Measurements from ENCODE around the gene NCCRP1. TPM values are rescaled to one million over a fixed set of nuclear protein-coding genes. Genes with fewer than 3 reads are reported as not detected.

Gene NCCRP1
- polyA plus RNA-seq, 1 experiment: 0.04 TPM

DNA sequence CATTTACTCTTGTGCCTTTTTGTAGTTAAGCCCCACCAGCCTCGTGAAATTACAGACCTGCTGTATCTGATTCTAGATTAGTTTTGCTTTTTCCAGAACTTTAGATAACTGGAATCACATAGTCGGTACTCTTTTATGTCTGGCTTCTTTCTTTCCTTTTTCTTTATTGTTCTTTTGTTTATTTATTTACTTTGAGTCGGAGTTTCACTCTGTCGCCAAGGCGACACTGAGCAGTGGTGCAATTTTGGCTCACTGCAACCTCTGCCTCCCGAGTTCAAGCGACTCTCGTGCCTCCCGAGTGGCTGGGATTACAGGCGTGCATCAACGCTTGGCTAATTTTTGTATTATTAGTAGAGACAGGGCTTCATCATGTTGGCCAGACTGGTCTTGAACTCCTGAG is 6.0 kb upstream of the NCCRP1 start:
- DNase-seq (ENCODE audit: low read depth): no peak
- ChIA-PET CTCF (interaction anchor here (0.6 kb wide), 1 partner anchor 83 kb away, joined by 3 read pairs; no protein-coding TSS in a partner anchor), POLR2A (no interaction called here)
- TF ChIP-seq, protein P1, sequence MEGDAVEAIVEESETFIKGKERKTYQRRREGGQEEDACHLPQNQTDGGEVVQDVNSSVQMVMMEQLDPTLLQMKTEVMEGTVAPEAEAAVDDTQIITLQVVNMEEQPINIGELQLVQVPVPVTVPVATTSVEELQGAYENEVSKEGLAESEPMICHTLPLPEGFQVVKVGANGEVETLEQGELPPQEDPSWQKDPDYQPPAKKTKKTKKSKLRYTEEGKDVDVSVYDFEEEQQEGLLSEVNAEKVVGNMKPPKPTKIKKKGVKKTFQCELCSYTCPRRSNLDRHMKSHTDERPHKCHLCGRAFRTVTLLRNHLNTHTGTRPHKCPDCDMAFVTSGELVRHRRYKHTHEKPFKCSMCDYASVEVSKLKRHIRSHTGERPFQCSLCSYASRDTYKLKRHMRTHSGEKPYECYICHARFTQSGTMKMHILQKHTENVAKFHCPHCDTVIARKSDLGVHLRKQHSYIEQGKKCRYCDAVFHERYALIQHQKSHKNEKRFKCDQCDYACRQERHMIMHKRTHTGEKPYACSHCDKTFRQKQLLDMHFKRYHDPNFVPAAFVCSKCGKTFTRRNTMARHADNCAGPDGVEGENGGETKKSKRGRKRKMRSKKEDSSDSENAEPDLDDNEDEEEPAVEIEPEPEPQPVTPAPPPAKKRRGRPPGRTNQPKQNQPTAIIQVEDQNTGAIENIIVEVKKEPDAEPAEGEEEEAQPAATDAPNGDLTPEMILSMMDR (IDR thresholded peaks at IDR 0.05; ENCODE audit: insufficient read depth, low read depth, low read length): no peak
- no peak overlapping the region for H3K4me3 ChIP-seq (ENCODE audit: low read depth, low read length)
- H3K36me3 ChIP-seq (ENCODE audit: control insufficient read depth, insufficient read depth, low read length): no peaks in the 10 kb centered on the region
- H3K27me3 ChIP-seq (ENCODE audit: control insufficient read depth, insufficient read depth, low read length): peaks cover 6% of the 10 kb centered on the region

- H3K4me3 ChIP-seq (ENCODE audit: low read depth, low read length): no peak overlapping the region
- no peaks in the 10 kb centered on the region for H3K36me3 ChIP-seq (ENCODE audit: control insufficient read depth, insufficient read depth, low read length)
- H3K27me3 ChIP-seq (ENCODE audit: control insufficient read depth, insufficient read depth, low read length): peaks cover 20% of the 10 kb centered on the region
- TF ChIP-seq, protein P1 (IDR thresholded peaks at IDR 0.05; ENCODE audit: insufficient read depth, low read depth, low read length): no peak
- no peak for DNase-seq (ENCODE audit: low read depth)
- CTCF ChIA-PET: no interaction called here
- POLR2A ChIA-PET: interaction anchor here (0.7 kb wide), 1 partner anchor 106 kb away, joined by 6 read pairs; no protein-coding TSS in a partner anchor
Observed at GRCh38 chr19:39192846-39193245, 3.9 kb upstream of the NCCRP1 start.

- no peaks in the 10 kb centered on the region for H3K36me3 ChIP-seq (ENCODE audit: control insufficient read depth, insufficient read depth, low read length)
Observed at GRCh38 chr19:39193803-39194202, 3.0 kb upstream of the NCCRP1 start.

DNA sequence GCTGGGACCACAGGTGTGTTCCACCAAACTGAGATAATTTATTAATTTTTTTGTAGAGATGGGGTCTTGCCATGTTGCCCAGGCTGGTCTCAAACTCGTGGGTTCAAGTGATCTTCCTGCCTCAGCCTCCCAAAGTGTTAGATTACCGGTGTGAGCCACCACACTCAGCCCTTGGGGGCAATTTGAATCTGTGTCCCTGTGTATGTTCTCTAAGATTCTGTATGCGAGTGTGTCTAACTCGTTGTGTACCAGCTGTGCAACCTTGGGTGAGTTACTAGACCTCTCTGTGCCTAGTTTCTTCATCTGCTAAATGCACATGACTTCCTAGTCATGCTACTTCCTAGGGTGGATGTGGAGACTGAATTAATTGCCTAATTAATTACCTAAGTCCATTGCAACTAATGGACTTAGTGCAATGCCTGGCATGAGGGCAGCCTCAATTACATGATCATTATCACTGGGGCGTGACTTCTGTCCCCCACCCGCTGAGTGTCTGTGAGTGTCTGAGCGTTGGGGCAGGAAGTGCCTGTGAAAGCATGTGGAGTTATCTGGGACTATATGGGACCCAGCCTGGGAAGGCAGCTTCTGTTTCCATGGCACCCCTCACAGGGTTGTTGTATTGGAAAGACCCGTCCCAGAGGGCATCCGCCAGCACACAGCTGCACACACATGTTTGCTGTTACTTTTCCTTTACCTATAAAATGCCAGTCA is 1.8 kb upstream of the NCCRP1 start:
- POLR2A ChIA-PET: no interaction called here
- no peaks in the 10 kb centered on the region for H3K36me3 ChIP-seq (ENCODE audit: control insufficient read depth, insufficient read depth, low read length)
- H3K27me3 ChIP-seq (ENCODE audit: control insufficient read depth, insufficient read depth, low read length): peaks cover 23% of the 10 kb centered on the region
- DNase-seq (ENCODE audit: low read depth): no peak
- CTCF ChIA-PET: interaction anchor here (0.9 kb wide), 1 partner anchor 73 kb away, joined by 3 read pairs; no protein-coding TSS in a partner anchor
- TF ChIP-seq, protein P1 (IDR thresholded peaks at IDR 0.05; ENCODE audit: insufficient read depth, low read depth, low read length): no peak
- no peak overlapping the region for H3K4me3 ChIP-seq (ENCODE audit: low read depth, low read length)

More at GRCh38 chr19:39193803-39194202, 3.0 kb upstream of the NCCRP1 start:
- POLR2A ChIA-PET: no interaction called here
- Histone ChIP-seq H3K27me3 (ENCODE audit: control insufficient read depth, insufficient read depth, low read length) (peaks cover 21% of the 10 kb centered on the region), H3K4me3 (ENCODE audit: low read depth, low read length) (no peak overlapping the region)
- CTCF ChIA-PET: interaction anchor here (0.6 kb wide), 2 partner anchors 36 to 133 kb away, joined by 3 read pairs; no protein-coding TSS in a partner anchor
- TF ChIP-seq, protein P1 (IDR thresholded peaks at IDR 0.05; ENCODE audit: insufficient read depth, low read depth, low read length): no peak
- DNase-seq (ENCODE audit: low read depth): no peak

GRCh38 chr19:39195755-39196154 is 1.0 kb upstream of the NCCRP1 start:
- Histone ChIP-seq H3K4me3 (ENCODE audit: low read depth, low read length) (no peak overlapping the region), H3K27me3 (ENCODE audit: control insufficient read depth, insufficient read depth, low read length) (peaks cover 25% of the 10 kb centered on the region), H3K36me3 (ENCODE audit: control insufficient read depth, insufficient read depth, low read length) (no peaks in the 10 kb centered on the region)
- POLR2A ChIA-PET: no interaction called here
- no peak for DNase-seq (ENCODE audit: low read depth)
- TF ChIP-seq, protein P1 (IDR thresholded peaks at IDR 0.05; ENCODE audit: insufficient read depth, low read depth, low read length): no peak
- CTCF ChIA-PET: interaction anchor here (0.9 to 1.4 kb wide), 2 partner anchors 12 to 73 kb away, joined by 3 read pairs; no protein-coding TSS in a partner anchor

All from BJ (cell line).